Mammary epithelial cell (primary cell): Measurements from ENCODE around the gene MAP3K14.

Experiments used
- CTCF ChIP-seq, 2 donors: IDR thresholded peaks in 1 of 2; conservative IDR thresholded peaks in 1 of 2; 2 replicates each; pipeline ENCODE4 v1.5.1; 2011 to 2012; ENCODE audit warnings: inconsistent platforms in 2 of 2, low read length in 2 of 2, mild to moderate bottlenecking in 2 of 2, control low read depth in 1 of 2, low read depth in 1 of 2; ENCODE audit not compliant: insufficient read depth in 1 of 2; ENCODE audit errors: extremely low read depth in 1 of 2
- EZH2 ChIP-seq: IDR thresholded peaks from 2 replicates; pipeline ENCODE4 v1.6.1; 2012; ENCODE audit warnings: low read length, inconsistent platforms, borderline replicate concordance

- TF ChIP-seq CTCF (conservative IDR thresholded peaks at IDR 0.05 in 1 of 2, IDR thresholded peaks at IDR 0.05 in 1 of 2; ENCODE audit: extremely low read depth in 1 of 2, insufficient read depth in 1 of 2, low read depth in 1 of 2, low read length in 2 of 2) (no peak), EZH2 (no peak)
These were observed 25.5 kb upstream of the MAP3K14 start for GRCh38 chr17:45342306-45342705.
